LNCaP clone FGC (cell line): ENCODE measurements around the gene C1orf56.
A peak's percentile ranks its signal among the peaks of the same experiment; 100 is the strongest.
"Not testable (repeated sequence)": the region's sequence is repeated elsewhere in the genome, so short reads cannot be mapped to it uniquely, and the experiment has no call there.

ENCODE experiments used
- DNase-seq: peaks from one replicate; pipeline ENCODE4 v3.0.0-alpha.2; 2011; ENCODE audit warnings: low read depth
- H3K4me3 ChIP-seq: 2 replicates; pipeline ENCODE4 v1.5.1; 2011; ENCODE audit warnings: mild to moderate bottlenecking, low read depth, low read length, control low read depth
- TF ChIP-seq, protein P1 (sequence below): IDR thresholded peaks from 2 replicates; pipeline ENCODE4 v1.5.1; 2012; ENCODE audit warnings: mild to moderate bottlenecking; ENCODE audit not compliant: control insufficient read depth, insufficient read depth; ENCODE audit errors: extremely low read depth

The C1orf56 gene

DNA sequence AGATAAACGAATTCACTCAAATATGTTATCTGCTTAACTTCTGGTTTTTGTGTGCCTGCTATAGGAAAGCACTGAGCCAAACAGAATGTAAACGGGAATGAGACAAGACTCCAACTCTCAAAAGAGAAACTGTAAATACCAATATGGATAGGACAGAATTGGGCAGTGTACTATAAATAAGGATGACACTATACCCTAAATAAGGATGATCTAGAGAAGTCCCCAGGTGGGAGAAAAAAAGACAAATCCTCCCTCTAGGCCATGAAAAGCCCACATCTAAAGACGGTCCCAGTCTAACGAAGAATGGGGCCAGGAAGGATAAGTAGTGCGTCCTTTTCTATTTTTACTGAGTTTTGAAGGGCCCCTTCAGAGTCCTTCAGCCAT lies 21.5 kb downstream of the C1orf56 start:
- TF ChIP-seq, protein P1, sequence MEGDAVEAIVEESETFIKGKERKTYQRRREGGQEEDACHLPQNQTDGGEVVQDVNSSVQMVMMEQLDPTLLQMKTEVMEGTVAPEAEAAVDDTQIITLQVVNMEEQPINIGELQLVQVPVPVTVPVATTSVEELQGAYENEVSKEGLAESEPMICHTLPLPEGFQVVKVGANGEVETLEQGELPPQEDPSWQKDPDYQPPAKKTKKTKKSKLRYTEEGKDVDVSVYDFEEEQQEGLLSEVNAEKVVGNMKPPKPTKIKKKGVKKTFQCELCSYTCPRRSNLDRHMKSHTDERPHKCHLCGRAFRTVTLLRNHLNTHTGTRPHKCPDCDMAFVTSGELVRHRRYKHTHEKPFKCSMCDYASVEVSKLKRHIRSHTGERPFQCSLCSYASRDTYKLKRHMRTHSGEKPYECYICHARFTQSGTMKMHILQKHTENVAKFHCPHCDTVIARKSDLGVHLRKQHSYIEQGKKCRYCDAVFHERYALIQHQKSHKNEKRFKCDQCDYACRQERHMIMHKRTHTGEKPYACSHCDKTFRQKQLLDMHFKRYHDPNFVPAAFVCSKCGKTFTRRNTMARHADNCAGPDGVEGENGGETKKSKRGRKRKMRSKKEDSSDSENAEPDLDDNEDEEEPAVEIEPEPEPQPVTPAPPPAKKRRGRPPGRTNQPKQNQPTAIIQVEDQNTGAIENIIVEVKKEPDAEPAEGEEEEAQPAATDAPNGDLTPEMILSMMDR, result no peak
- no peak for DNase-seq
- no peak overlapping the region for H3K4me3 ChIP-seq

DNA sequence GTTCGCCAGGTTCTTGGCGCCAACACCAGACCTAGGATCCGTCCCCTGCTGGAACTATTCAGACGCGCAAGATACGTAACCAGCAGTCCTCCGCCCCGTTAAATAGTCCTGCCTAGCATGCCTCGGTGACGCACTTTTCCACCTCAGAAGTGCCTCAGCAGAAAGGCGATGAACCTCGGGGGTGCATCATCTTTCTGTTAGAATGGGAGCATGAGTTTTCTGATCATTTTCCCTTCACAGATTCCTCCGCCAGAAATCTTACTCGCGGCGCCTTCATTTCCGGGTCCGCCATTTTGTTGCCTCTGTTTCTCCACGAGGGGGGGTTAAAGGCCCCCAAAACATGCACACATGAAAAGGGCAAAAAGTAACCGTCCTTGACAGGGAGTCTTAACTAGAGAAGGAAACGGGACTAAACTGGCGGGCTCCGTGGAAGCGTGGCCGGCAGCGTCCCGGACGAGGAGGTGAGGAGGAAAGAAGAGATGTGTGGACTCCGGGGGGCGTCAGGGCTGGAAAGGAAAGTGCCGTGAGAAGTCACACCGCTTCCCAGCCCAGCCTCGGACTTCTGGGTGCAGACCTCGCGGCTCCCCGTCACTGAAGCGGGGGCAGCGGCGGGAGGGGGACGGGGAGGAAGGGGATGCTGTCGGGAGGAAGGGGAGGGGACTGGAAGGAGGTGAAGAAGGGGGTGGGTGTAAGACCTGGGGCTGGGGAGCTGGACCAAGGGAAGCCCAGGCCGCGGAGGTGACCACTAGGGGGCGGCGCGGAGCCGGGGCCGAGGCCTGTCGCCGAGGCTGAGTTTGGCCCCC lies 23.1 kb downstream of the C1orf56 start, which contains the start of gene GABPB2:
TSS of gene GABPB2 (plus strand) at position 288 of the 803 bp plus-strand sequence. CDS start 17,429 bp downstream, outside the sequence.
- peak within 1 kb of the TSS; percentile 98 for H3K4me3 ChIP-seq
- DNase-seq, result peak; percentile 94
- TF ChIP-seq, protein P1, result peak; percentile 86

DNA sequence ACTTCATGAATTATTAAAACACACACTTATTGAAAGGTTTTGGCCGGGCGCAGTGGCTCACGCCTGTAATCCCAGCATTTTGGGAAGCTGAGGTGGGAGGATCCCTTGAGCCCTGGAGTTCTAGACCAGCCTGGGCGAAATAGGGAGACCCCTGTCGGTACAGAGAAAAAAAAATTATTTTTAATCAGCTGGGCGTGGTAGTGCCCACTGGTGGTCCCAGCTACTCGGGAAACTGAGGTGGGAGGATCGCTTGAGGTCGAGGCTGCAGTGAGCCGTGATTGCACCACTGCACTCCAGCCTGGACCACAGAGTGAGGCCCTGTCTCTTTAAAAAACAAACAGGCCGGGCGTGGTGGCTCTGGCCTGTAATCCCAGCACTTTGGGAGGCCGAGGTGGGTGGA lies 24.7 kb downstream of the C1orf56 start:
- TF ChIP-seq, protein P1, result no peak
- H3K4me3 ChIP-seq, result no peak overlapping the region
- no peak for DNase-seq

DNA sequence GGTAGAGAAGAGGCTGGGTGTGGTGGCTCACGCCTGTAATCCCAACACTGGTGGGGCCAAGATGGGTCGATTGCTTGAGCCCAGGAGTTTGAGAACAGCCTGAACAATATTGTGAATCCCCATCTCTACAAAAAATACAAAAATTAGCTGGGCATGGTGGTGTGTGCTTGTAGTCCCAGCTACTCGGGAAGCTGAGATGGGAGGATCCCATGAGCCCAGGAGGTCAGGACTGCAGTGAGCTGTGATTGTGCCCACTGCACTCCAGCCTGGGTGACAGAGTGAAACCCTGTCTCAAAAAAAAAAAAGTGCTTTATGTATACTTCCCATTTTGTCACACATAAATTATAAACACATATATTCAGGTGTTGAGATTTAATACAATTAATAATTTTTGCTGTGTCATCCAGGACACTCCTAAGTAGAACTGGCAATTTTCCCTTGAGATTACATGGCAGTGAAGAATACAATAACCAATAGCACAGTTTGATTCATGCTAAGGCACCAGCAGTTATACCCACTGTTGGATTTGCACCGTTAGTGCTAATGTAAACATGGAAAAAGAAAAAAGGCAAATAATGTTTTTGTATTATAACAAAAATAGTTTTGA lies 38.5 kb downstream of the C1orf56 start:
- no peak for DNase-seq
- TF ChIP-seq, protein P1, result no peak
- H3K4me3 ChIP-seq, result no peak overlapping the region

DNA sequence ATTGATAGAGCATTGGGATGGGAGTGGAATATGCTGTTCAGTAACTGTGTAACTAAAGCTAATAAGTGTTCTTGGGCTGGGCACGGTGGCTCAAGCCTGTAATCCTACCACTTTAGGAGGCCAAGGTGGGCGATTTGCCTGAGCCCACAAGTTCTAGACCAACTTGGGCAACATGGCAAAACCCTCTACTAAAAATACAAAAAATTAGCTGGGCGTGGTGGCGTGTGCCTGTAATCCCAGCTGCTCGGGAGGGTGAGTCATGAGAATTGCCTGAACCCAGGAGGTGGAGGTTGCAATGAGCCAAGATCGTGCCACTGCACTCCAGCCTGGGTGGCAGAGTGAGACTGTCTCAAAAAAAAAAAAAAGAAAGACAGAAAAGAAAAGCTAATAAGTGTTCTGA lies 49.9 kb downstream of the C1orf56 start:
- DNase-seq, H3K4me3 ChIP-seq: not testable (repeated sequence)

DNA sequence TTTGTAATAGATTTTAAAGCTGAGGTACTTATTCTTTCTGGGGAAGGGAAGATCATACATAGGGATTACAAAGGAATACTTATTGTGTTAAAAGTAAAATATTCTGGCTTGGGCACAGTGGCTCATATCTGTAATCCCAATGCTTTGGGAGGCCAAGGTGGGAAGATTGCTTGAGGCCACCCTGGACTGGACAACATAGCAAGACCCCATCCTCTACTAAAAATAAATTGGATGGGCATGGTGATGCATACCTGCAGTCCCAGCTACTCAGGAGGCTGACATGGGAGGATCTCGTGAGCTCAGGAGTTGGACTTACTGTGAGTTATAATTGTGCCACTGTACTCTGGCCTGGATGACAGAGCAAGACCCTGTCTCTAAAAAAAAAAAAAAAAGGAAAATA lies 50.6 kb downstream of the C1orf56 start:
- no peak overlapping the region for H3K4me3 ChIP-seq
- DNase-seq, result no peak
- TF ChIP-seq, protein P1, result no peak
